ENCODE measurements around the gene FLYWCH2. TPM values are rescaled to one million over a fixed set of nuclear protein-coding genes. Genes with fewer than 3 reads are reported as not detected.

The FLYWCH2 gene
- total and polyA plus RNA-seq, 2 of the 13 experiments (the other 11 are each of a cell fraction or from before 2014, with no cell fraction given), result 16.9 to 19.8 TPM

DNA sequence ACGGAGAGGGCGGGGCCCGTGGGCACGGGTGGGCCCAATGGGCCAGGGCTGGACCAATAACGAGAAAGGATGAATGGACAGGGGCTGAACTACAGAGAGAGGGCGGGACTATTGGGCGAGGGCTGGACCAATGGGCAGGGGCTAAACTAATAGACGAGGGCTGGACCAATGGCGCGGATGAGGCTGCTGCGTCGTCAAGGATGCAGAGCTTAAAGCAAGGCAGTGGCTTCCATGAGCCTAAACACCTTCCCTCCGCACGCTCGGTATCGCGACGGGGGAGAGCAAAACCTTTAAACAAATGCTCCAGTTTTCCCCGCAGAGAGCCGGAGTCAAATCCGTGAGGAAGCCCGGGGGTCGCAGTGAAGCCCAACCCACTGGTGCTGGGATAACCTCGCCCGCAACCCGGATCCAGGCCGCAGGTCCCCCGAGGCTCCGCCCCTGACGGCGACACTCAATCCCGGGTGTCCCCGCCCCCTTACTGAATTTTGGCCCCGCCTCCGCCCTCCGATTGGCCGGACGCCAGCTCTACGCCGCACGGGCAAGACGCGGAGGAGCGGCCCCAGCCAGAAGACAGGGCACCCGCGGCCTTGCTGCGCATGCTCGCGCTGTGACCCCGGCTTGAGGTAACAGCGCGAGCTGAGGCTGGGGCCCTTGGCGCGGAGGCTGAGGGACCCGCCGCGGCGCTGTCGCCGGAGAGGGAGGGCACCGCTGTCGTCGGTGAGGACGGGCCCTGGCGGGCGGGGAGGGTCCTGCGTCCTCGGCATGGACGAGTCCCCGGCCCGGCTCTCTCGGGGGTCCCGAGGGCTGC is at the start of gene FLYWCH2 (continued):
- TF ChIP-seq, protein P1, sequence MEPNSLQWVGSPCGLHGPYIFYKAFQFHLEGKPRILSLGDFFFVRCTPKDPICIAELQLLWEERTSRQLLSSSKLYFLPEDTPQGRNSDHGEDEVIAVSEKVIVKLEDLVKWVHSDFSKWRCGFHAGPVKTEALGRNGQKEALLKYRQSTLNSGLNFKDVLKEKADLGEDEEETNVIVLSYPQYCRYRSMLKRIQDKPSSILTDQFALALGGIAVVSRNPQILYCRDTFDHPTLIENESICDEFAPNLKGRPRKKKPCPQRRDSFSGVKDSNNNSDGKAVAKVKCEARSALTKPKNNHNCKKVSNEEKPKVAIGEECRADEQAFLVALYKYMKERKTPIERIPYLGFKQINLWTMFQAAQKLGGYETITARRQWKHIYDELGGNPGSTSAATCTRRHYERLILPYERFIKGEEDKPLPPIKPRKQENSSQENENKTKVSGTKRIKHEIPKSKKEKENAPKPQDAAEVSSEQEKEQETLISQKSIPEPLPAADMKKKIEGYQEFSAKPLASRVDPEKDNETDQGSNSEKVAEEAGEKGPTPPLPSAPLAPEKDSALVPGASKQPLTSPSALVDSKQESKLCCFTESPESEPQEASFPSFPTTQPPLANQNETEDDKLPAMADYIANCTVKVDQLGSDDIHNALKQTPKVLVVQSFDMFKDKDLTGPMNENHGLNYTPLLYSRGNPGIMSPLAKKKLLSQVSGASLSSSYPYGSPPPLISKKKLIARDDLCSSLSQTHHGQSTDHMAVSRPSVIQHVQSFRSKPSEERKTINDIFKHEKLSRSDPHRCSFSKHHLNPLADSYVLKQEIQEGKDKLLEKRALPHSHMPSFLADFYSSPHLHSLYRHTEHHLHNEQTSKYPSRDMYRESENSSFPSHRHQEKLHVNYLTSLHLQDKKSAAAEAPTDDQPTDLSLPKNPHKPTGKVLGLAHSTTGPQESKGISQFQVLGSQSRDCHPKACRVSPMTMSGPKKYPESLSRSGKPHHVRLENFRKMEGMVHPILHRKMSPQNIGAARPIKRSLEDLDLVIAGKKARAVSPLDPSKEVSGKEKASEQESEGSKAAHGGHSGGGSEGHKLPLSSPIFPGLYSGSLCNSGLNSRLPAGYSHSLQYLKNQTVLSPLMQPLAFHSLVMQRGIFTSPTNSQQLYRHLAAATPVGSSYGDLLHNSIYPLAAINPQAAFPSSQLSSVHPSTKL (CRISPR knock-in tag; IDR thresholded peaks at IDR 0.05), result 0 out of 2 replicates have a peak, but pooled peaks have one; percentile 19
- TF ChIP-seq GTF2F1 (IDR thresholded peaks at IDR 0.05; ENCODE audit: low read length) (no peak), ZNF3 (CRISPR knock-in tag; IDR thresholded peaks at IDR 0.05) (no peak), CHCHD3 (CRISPR knock-in tag; IDR thresholded peaks at IDR 0.05) (peak; percentile 82), TARDBP (CRISPR knock-in tag; IDR thresholded peaks at IDR 0.05) (peak; percentile 48; the same call in 1 of the 2 replicates), ZNF614 (CRISPR knock-in tag; IDR thresholded peaks at IDR 0.05; ENCODE audit: borderline replicate concordance) (peak; percentile 26; the same call in 1 of the 2 replicates), SP1 (IDR thresholded peaks at IDR 0.05) (no peak), SP1 (CRISPR knock-in tag; IDR thresholded peaks at IDR 0.05) (peak; percentile 70)

DNA sequence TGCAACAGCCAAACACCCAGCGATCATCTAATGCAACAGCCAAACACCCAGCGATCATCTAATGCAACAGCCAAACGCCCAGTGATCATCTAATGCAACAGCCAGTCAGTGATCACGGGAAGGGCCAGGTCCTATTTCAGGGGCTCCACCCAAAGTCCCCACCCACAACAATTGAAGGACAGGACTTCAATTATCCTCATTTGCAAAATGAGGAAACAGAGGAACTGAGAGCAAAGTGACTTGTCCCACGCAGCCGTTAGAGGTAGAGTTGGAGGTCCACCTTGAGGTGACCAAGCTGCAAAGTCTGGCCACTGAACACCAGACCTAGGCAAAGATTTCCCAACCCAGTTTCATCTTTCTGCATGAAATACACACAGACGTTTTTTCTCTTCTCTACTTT is 49.2 kb upstream of the FLYWCH2 start:
- peaks cover 3 to 29% of the 10 kb centered on the region in 2 experiments; a peak in 4 of 5 replicates for H3K27me3 ChIP-seq (ENCODE audit: control insufficient read depth in 1 of 2, insufficient read depth in 2 of 2, low read length in 2 of 2)
- no peak overlapping the region for H3K4me2 ChIP-seq (ENCODE audit: low read depth, low read length)
- no peaks in the 10 kb centered on the region for H4K20me1 ChIP-seq (ENCODE audit: insufficient read depth, low read length)
- H2AFZ ChIP-seq (ENCODE audit: low read length), result no peak overlapping the region
- DNase-seq (ENCODE audit: low spot score) (no peak), ATAC-seq (no peak), FAIRE-seq (no peak)
- in situ Hi-C loops (cut with HindIII; ENCODE audit: extremely low pct_ligation_motif_present, low pct_unique_long_range_greater_than_20kb), result no loop called here
- BruUV-seq (replicated peaks), result no TSS peak
- CTCF ChIA-PET (ENCODE audit: low intra/inter-chr PET ratio, low total read pairs), result no interaction called here
- intact Hi-C loops (cut with micrococcal nuclease; ENCODE audit: unreplicated experiment), result no loop called here
- WGBS (ENCODE audit: low lambda C conversion rate), result 45% methylated on average over 4 of the region's 7 CpGs
- no peak overlapping the region for H3K27ac ChIP-seq (ENCODE audit: extremely low read length, insufficient read depth, low read length)
- no peak overlapping the region for H3K9ac ChIP-seq (ENCODE audit: insufficient read depth, low read depth, low read length)
- POLR2A ChIA-PET, result no interaction called here
- TF ChIP-seq, protein P2, sequence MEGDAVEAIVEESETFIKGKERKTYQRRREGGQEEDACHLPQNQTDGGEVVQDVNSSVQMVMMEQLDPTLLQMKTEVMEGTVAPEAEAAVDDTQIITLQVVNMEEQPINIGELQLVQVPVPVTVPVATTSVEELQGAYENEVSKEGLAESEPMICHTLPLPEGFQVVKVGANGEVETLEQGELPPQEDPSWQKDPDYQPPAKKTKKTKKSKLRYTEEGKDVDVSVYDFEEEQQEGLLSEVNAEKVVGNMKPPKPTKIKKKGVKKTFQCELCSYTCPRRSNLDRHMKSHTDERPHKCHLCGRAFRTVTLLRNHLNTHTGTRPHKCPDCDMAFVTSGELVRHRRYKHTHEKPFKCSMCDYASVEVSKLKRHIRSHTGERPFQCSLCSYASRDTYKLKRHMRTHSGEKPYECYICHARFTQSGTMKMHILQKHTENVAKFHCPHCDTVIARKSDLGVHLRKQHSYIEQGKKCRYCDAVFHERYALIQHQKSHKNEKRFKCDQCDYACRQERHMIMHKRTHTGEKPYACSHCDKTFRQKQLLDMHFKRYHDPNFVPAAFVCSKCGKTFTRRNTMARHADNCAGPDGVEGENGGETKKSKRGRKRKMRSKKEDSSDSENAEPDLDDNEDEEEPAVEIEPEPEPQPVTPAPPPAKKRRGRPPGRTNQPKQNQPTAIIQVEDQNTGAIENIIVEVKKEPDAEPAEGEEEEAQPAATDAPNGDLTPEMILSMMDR (CRISPR knock-in tag; IDR thresholded peaks at IDR 0.05), result 0 out of 2 replicates have a peak, but pooled peaks have one; percentile 7
- TF ChIP-seq, protein P3, sequence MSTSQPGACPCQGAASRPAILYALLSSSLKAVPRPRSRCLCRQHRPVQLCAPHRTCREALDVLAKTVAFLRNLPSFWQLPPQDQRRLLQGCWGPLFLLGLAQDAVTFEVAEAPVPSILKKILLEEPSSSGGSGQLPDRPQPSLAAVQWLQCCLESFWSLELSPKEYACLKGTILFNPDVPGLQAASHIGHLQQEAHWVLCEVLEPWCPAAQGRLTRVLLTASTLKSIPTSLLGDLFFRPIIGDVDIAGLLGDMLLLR (CRISPR knock-in tag; IDR thresholded peaks at IDR 0.05), result no peak
- H3K4me1 ChIP-seq (ENCODE audit: insufficient read depth, low read length), result peaks cover 64% of the 10 kb centered on the region
- H3K36me3 ChIP-seq (replicated peaks in 1 of 2; ENCODE audit: control insufficient read depth in 1 of 2, insufficient read depth in 2 of 2, low read length in 2 of 2), result no peaks in the 10 kb centered on the region
- no peaks in the 10 kb centered on the region for H3K9me3 ChIP-seq (ENCODE audit: low read length)
- no peak overlapping the region for H3K4me3 ChIP-seq (replicated peaks in 1 of 3; ENCODE audit: insufficient read depth in 1 of 3, low read depth in 2 of 3, low read length in 3 of 3)
- no peaks in the 10 kb centered on the region for H3K79me2 ChIP-seq (ENCODE audit: insufficient read depth, low read length)

Data from HepG2 (cell line).